BJ (cell line): ENCODE measurements around the gene CDH23. TPM values are rescaled to one million over a fixed set of nuclear protein-coding genes. Genes with fewer than 3 reads are reported as not detected.

ENCODE experiments used
- CTCF ChIA-PET: fragments of 350-600 bp; formaldehyde crosslinking; extraction: SDS; loops from one replicate; lab custom pipeline; 2021; ENCODE audit warnings: antibody characterized with exemption, inconsistent platforms; lab: Yijun Ruan, JAX
- POLR2A ChIA-PET: fragments of 300-600 bp; sonication (Branson Sonifier 250); formaldehyde crosslinking; extraction: SDS; loops from one replicate; lab custom pipeline; 2021; ENCODE audit warnings: antibody characterized with exemption; lab: Charles Lee
- DNase-seq: peaks from one replicate; pipeline ENCODE4 v3.0.0-alpha.2; 2011; ENCODE audit warnings: low read depth
- H3K27me3 ChIP-seq: 2 replicates; pipeline ENCODE4 v1.6.0; 2011; ENCODE audit warnings: low read length; ENCODE audit not compliant: control insufficient read depth, insufficient read depth
- H3K36me3 ChIP-seq: 2 replicates; pipeline ENCODE4 v1.5.1; 2011; ENCODE audit warnings: low read length; ENCODE audit not compliant: control insufficient read depth, insufficient read depth
- H3K4me3 ChIP-seq: 2 replicates; pipeline ENCODE4 v1.5.1; 2011; ENCODE audit warnings: low read depth, mild to moderate bottlenecking, control low read depth, low read length
- polyA plus RNA-seq: library from polyadenylated mRNA; depleted of rRNA; stranded (reverse); fragments of >200 nt; gene quantifications from 2 replicates; pipeline ENCODE4 v1.2.3, GENCODE V29; 2011
- TF ChIP-seq, protein P1 (sequence below): IDR thresholded peaks from 2 replicates; pipeline ENCODE4 v1.5.1; 2011; ENCODE audit warnings: low read depth, mild to moderate bottlenecking, control low read depth, inconsistent platforms, low read length, moderate library complexity; ENCODE audit not compliant: insufficient read depth

CDH23 gene
- polyA plus RNA-seq, 1 experiment: 0.05 TPM

DNA sequence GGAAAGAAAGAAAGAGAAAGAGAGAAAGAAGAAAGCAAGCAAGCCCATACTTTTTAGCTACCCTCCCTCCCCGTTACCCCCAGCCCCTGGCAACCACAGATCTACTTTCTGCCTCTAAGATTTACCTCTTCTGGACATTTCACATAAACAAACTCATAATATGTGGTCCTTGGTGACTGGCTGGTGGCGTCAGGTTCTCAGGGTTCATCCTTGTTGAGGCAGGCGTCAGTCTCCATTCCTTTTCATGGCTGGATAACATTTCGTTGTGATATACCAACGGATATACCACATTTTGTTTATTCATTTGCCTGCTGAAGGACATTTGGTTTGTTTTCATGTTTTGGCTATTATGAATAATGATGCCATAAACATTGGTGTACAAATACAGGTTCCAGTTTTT is 30.5 kb downstream of the CDH23 start:
- no peak overlapping the region for H3K4me3 ChIP-seq
- POLR2A ChIA-PET: no interaction called here
- peaks cover 9% of the 10 kb centered on the region; the same call in 1 of the 2 replicates for H3K27me3 ChIP-seq
- no peak for DNase-seq
- CTCF ChIA-PET: no interaction called here
- TF ChIP-seq, protein P1, sequence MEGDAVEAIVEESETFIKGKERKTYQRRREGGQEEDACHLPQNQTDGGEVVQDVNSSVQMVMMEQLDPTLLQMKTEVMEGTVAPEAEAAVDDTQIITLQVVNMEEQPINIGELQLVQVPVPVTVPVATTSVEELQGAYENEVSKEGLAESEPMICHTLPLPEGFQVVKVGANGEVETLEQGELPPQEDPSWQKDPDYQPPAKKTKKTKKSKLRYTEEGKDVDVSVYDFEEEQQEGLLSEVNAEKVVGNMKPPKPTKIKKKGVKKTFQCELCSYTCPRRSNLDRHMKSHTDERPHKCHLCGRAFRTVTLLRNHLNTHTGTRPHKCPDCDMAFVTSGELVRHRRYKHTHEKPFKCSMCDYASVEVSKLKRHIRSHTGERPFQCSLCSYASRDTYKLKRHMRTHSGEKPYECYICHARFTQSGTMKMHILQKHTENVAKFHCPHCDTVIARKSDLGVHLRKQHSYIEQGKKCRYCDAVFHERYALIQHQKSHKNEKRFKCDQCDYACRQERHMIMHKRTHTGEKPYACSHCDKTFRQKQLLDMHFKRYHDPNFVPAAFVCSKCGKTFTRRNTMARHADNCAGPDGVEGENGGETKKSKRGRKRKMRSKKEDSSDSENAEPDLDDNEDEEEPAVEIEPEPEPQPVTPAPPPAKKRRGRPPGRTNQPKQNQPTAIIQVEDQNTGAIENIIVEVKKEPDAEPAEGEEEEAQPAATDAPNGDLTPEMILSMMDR: no peak
- H3K36me3 ChIP-seq: no peaks in the 10 kb centered on the region

DNA sequence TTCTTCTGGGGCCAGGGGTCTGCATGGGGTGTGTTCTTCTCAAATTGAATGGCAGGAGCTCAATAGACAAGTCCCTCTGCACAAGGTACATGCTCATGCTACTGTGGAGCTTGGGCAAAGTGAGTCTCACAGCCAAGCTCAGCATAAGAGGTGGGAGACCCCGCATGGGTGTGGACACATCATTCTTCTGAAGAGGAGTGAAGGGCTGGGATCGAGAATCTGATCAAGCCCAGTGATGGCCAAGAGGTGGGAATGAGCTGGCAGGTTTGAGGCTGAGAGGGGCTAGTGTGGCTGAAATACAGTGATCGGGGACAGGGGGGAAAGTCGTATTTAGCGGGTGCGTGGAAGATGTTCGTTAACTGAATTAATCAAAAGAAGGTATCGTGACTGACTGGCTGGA is 32.6 kb downstream of the CDH23 start:
- ChIA-PET CTCF (interaction anchor here (0.5 to 1.5 kb wide), 3 partner anchors 21 to 45 kb away, joined by 3 to 4 read pairs (median 3); no protein-coding TSS in a partner anchor), POLR2A (no interaction called here)
- H3K36me3 ChIP-seq: no peaks in the 10 kb centered on the region
- no peak for DNase-seq
- H3K27me3 ChIP-seq: peaks cover 5% of the 10 kb centered on the region; the same call in 1 of the 2 replicates
- H3K4me3 ChIP-seq: no peak overlapping the region
- TF ChIP-seq, protein P1: no peak

DNA sequence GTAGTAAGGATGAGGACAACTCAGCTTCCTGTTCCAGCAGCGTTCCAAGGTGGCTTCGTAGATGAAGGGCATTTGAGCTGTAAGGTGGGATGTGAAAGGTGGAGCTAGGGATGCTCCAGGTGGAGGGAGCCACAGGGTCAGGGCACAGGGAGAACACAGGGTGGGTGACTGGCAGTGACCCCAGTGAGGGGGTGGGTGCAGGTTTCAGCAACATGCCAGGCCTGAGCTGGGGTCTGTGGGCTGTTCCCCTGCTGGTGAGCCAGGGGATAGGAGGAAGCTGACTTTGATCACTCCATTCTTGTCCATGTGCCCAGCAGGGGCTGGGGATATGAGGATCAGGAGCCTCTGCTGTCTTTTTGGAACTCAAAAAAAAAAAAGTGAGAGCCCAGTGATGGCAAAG is 33.2 kb downstream of the CDH23 start:
- no peak for DNase-seq
- H3K4me3 ChIP-seq: no peak overlapping the region
- H3K27me3 ChIP-seq: peaks cover 5% of the 10 kb centered on the region; the same call in 1 of the 2 replicates
- no peaks in the 10 kb centered on the region for H3K36me3 ChIP-seq
- ChIA-PET POLR2A (no interaction called here), CTCF (interaction anchor here (0.5 to 1.5 kb wide), 3 partner anchors 22 to 46 kb away, joined by 3 to 4 read pairs (median 3); no protein-coding TSS in a partner anchor)
- TF ChIP-seq, protein P1: no peak

DNA sequence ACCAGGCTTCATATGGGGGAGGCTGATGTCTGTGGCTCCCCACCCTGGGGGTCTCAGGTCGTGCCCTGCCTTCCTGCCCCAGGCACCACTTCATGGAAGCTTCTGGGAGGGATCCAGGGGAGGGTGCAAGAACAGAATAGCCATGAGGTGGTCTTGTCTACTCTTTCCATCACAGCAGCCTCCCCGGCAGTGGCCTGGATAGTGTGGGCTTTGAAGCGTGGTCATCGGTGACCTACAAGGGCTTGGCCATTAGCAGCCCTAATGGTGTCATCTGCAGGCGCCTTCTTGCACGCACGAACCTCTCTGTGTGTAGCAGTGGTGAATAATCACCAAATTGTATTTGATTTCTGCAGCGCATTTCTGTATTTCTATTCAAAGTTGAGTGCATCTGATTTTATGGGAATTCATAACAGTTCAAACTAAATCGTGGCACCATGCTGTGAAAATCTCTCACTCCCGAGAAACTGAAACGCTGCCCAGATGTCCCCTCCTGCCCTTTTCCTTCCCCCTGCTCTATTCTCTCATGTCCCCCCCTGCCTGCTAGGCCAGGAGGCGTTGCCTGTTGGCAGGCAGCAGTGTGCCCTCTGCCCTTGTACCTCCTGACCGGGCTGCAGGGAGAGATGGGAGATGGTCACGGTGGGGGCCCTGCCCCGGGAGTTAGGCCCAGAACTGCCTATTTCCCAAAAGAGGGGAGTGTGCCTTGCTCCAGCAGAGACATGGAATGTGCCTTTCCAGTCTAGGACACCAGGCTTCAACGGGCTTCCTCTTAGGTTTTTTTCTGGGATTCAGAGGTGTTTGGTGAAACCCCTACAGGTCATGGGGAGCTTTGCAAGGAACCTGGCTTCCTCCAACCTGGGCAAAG is 34.8 kb downstream of the CDH23 start:
- H3K27me3 ChIP-seq: peaks cover 6% of the 10 kb centered on the region; the same call in 1 of the 2 replicates
- no peak for DNase-seq
- TF ChIP-seq, protein P1: no peak
- H3K4me3 ChIP-seq: no peak overlapping the region
- CTCF ChIA-PET: interaction anchor here (0.7 kb wide), 1 partner anchor 54 kb away, joined by 3 read pairs; no protein-coding TSS in a partner anchor
- H3K36me3 ChIP-seq: no peaks in the 10 kb centered on the region
- POLR2A ChIA-PET: no interaction called here

DNA sequence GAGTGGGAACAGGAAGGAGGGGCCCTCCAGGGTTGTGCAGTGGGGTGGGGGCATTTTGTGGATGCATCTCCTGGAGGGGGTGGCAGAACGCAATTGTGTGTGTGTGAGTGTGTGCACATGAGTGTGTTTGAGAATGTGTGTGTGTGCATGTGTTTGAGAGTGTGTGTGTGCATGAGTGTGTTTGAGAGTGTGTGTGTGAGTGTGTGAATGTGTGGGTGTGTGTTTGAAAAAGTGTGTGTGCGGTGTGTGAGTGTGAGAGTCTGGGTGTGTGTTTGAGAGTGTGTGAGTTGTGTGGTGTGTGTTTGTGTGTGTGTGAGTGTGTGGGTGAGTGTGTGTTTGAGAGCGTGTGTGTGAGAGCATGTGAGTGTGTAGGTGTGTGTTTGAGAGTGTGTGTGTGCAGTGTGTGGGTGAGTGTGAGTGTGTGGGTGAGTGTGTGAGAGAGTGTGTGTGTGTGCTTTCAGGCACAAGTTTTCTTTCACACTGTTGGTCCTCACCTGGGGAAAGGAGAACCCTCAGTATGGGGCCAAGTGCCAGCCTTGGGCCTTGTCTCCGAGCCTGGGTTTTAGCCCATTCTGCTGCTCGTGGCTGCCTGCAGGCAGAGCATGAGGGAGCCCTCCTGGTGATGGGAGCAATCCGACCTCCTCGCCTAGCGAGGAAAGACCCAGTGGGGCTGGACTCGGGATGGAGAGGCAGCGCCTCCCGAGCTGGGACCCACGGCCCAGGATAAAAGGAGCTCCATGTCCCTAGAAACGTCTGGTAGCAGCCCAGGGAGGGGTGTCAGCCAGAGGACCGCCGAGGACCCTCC is 35.6 kb downstream of the CDH23 start:
- TF ChIP-seq, protein P1: no peak
- Histone ChIP-seq H3K36me3 (no peaks in the 10 kb centered on the region), H3K4me3 (no peak overlapping the region), H3K27me3 (peaks cover 6% of the 10 kb centered on the region; the same call in 1 of the 2 replicates)
- DNase-seq: no peak
- ChIA-PET CTCF (interaction anchor here (0.7 kb wide), 1 partner anchor 53 kb away, joined by 3 read pairs; no protein-coding TSS in a partner anchor), POLR2A (no interaction called here)
